Endothelial cell of umbilical vein (primary cell): ENCODE measurements around the gene LNPEP. TPM values are rescaled to one million over a fixed set of nuclear protein-coding genes. Genes with fewer than 3 reads are reported as not detected.

ENCODE experiments used
- BruUV-seq: library from RNA; stranded (reverse); fragments of 400-500 nt; replicated peaks from 2 replicates; lab custom pipeline; 2021; lab: Mats Ljungman, UMichigan
- CTCF ChIA-PET: fragments of 300-600, 350-600 bp; sonication (Branson Sonifier 250); formaldehyde crosslinking; loops from one replicate; lab custom pipeline; 2021; ENCODE audit warnings: antibody characterized with exemption, inconsistent platforms; lab: Charles Lee
- POLR2A ChIA-PET: fragments of 300-600, 350-600 bp; sonication (Branson Sonifier 250); formaldehyde crosslinking; loops from one replicate; lab custom pipeline; 2021; ENCODE audit warnings: antibody characterized with exemption, inconsistent platforms; lab: Charles Lee
- DNase-seq: peaks from one replicate; pipeline ENCODE4 v3.0.0-alpha.2; 2011; ENCODE audit warnings: low read depth, low spot score
- FAIRE-seq: peaks from 2 replicates; lab custom pipeline; 2011; peaks lifted over from hg19 to GRCh38; lab: Jason Lieb, UNC
- H2AFZ ChIP-seq: 2 replicates; pipeline ENCODE4 v1.6.0; 2012; ENCODE audit warnings: low read depth, low read length, control low read depth, inconsistent platforms
- H3K27ac ChIP-seq: 2 replicates; pipeline ENCODE4 v1.5.1; 2011; ENCODE audit warnings: low read depth, mild to moderate bottlenecking, control low read depth, low read length, moderate library complexity; ENCODE audit not compliant: insufficient read depth
- H3K27me3 ChIP-seq, 2 experiments: 2 replicates each; pipeline versions ENCODE4 v1.6.0 to v1.6.1; 2011; ENCODE audit warnings: low read length in 2 of 2, mixed read lengths in 1 of 2; ENCODE audit not compliant: control insufficient read depth in 2 of 2, insufficient read depth in 2 of 2
- H3K36me3 ChIP-seq, 2 experiments: 2 replicates in 1 of 2; 3 replicates in 1 of 2; pipeline ENCODE4 v1.5.1; 2011; ENCODE audit warnings: low read length in 2 of 2, mild to moderate bottlenecking in 1 of 2, moderate library complexity in 1 of 2; ENCODE audit not compliant: control insufficient read depth in 2 of 2, insufficient read depth in 2 of 2; ENCODE audit errors: extremely low read depth in 1 of 2
- H3K4me1 ChIP-seq: 3 replicates; pipeline ENCODE4 v1.5.1; 2011; ENCODE audit warnings: mild to moderate bottlenecking, low read length; ENCODE audit not compliant: control insufficient read depth, insufficient read depth; ENCODE audit errors: extremely low read depth
- H3K4me2 ChIP-seq: 2 replicates; pipeline ENCODE4 v1.6.1; 2011; ENCODE audit warnings: low read length, control low read depth, mixed read lengths; ENCODE audit not compliant: insufficient read depth
- H3K4me3 ChIP-seq, 3 experiments: fragments of 200-600 bp in 1 of 3; sonication (generic), shearing (Covaris generic) in 1 of 3; replicated peaks in 1 of 3; 2 replicates each; pipeline ENCODE4 v1.5.1; 2011 to 2016; ENCODE audit warnings: control low read depth in 3 of 3, low read length in 3 of 3, mild to moderate bottlenecking in 2 of 3, inconsistent platforms in 1 of 3, low read depth in 1 of 3, moderate library complexity in 1 of 3; ENCODE audit not compliant: insufficient read depth in 1 of 3
- H3K79me2 ChIP-seq: 2 replicates; pipeline ENCODE4 v1.6.0; 2012; ENCODE audit warnings: low read length, inconsistent platforms; ENCODE audit not compliant: control insufficient read depth, insufficient read depth
- H3K9ac ChIP-seq: replicated peaks from 2 replicates; pipeline ENCODE3; 2011; ENCODE audit warnings: low read length, control low read depth; ENCODE audit not compliant: insufficient read depth; ENCODE audit errors: extremely low read depth
- H3K9me1 ChIP-seq: replicated peaks from 3 replicates; pipeline ENCODE4 v1.6.0; 2011; ENCODE audit warnings: mild to moderate bottlenecking, low read length; ENCODE audit not compliant: control insufficient read depth, insufficient read depth; ENCODE audit errors: extremely low read depth
- H3K9me3 ChIP-seq: replicated peaks from 2 replicates; pipeline ENCODE4 v1.5.1; 2012; ENCODE audit warnings: low read length, inconsistent platforms; ENCODE audit not compliant: control insufficient read depth, insufficient read depth
- H4K20me1 ChIP-seq: replicated peaks from 2 replicates; pipeline ENCODE3; 2011; ENCODE audit warnings: mild to moderate bottlenecking, low read length; ENCODE audit not compliant: control insufficient read depth, insufficient read depth; ENCODE audit errors: extremely low read depth
- CTCF ChIP-seq, 2 donors: IDR thresholded peaks; 1 replicate in 1 of 2; 2 replicates in 1 of 2; pipeline ENCODE4 v1.5.1; 2011; ENCODE audit warnings: low read length in 2 of 2, mild to moderate bottlenecking in 2 of 2, moderate library complexity in 2 of 2, control low read depth in 1 of 2, inconsistent platforms in 1 of 2, low read depth in 1 of 2; ENCODE audit not compliant: insufficient read depth in 1 of 2; ENCODE audit errors: extremely low read depth in 1 of 2
- EZH2 ChIP-seq: IDR thresholded peaks from 2 replicates; pipeline ENCODE4 v1.6.1; 2012; ENCODE audit warnings: borderline replicate concordance, low read depth, mild to moderate bottlenecking, moderate library complexity, low read length, inconsistent platforms; ENCODE audit not compliant: severe bottlenecking
- FOS ChIP-seq: IDR thresholded peaks from 2 replicates; pipeline ENCODE4 v1.6.1; 2011; ENCODE audit warnings: mild to moderate bottlenecking, low read length, moderate library complexity, borderline replicate concordance; ENCODE audit not compliant: insufficient read depth
- GATA2 ChIP-seq: IDR thresholded peaks from 2 replicates; pipeline ENCODE4 v1.7.0; 2011; ENCODE audit warnings: low read depth, mild to moderate bottlenecking, moderate library complexity, mixed read lengths, low read length; ENCODE audit not compliant: insufficient read length, insufficient read depth
- JUN ChIP-seq: IDR thresholded peaks from 2 replicates; pipeline ENCODE4 v1.6.1; 2011; ENCODE audit warnings: borderline replicate concordance, low read depth; ENCODE audit not compliant: insufficient read length, insufficient read depth
- MAX ChIP-seq: IDR thresholded peaks from 2 replicates; pipeline ENCODE4 v1.6.1; 2011; ENCODE audit not compliant: insufficient read depth, insufficient read length
- MYC ChIP-seq: IDR thresholded peaks from one replicate; pipeline ENCODE4 v1.6.1; 2011; ENCODE audit warnings: mild to moderate bottlenecking, low read depth, low read length
- POLR2A ChIP-seq: IDR thresholded peaks from 2 replicates; pipeline ENCODE4 v1.6.1; 2012; ENCODE audit warnings: low read depth, mild to moderate bottlenecking, control low read depth, low read length
- POLR2AphosphoS5 ChIP-seq: IDR thresholded peaks from 2 replicates; pipeline ENCODE4 v1.6.1; 2012; ENCODE audit warnings: low read depth, mild to moderate bottlenecking, control low read depth, low read length, moderate library complexity; ENCODE audit not compliant: insufficient read depth
- dilution Hi-C: fragments of 300-500 bp; cut with MboI; formaldehyde crosslinking; loops from one replicate; pipeline ENCODE4 v1.15.0; 2019; ENCODE audit warnings: low sequenced_read_pairs; ENCODE audit not compliant: extremely low pct_ligation_motif_present
- intact Hi-C: fragments of 100-400 bp; cut with micrococcal nuclease; formaldehyde crosslinking; loops from one replicate; pipeline ENCODE4 v1.10.0; 2022
- polyA plus RNA-seq, 4 experiments: library from polyadenylated mRNA; depleted of rRNA in 3 of 4; stranded (reverse) in 3 of 4; unstranded in 1 of 4; fragments of >200 nt; gene quantifications; 2 replicates each; pipeline versions ENCODE4 v1.2.1 to v1.2.3, GENCODE V29; 2011 to 2012; ENCODE audit warnings: missing spikeins in 1 of 4
- total RNA-seq: library from RNA; stranded (reverse); gene quantifications from 2 replicates; pipeline ENCODE4 v1.2.3, GENCODE V29; 2021

The LNPEP gene
- total and polyA plus RNA-seq, 2 donors (not counting 3 experiments of a cell fraction or from before 2014, with no cell fraction given), result 7.0 to 23.5 TPM

GRCh38 chr5:96927008-96927407 lies 8.9 kb upstream of the LNPEP start:
- no peaks in the 10 kb centered on the region for H4K20me1 ChIP-seq
- no TSS peak for BruUV-seq
- H3K4me3 ChIP-seq, result no peak overlapping the region
- TF ChIP-seq POLR2A, result no peak
- no peak for TF ChIP-seq POLR2AphosphoS5
- no peak for TF ChIP-seq MAX
- TF ChIP-seq JUN, result no peak
- TF ChIP-seq MYC, result no peak
- TF ChIP-seq GATA2, result no peak
- TF ChIP-seq FOS, result no peak
- no peak for TF ChIP-seq CTCF (IDR thresholded peaks at IDR 0.05; ENCODE audit: extremely low read depth in 1 of 2, insufficient read depth in 1 of 2, low read depth in 1 of 2, low read length in 2 of 2)
- no peak for TF ChIP-seq EZH2
- H3K4me1 ChIP-seq, result no peaks in the 10 kb centered on the region
- no peak overlapping the region for H2AFZ ChIP-seq
- POLR2A ChIA-PET, result no interaction called here
- no peak overlapping the region for H3K4me2 ChIP-seq
- no peak for FAIRE-seq
- DNase-seq, result no peak
- no peaks in the 10 kb centered on the region for H3K9me1 ChIP-seq
- CTCF ChIA-PET, result no interaction called here
- H3K9me3 ChIP-seq, result no peaks in the 10 kb centered on the region
- H3K27me3 ChIP-seq, result no peaks in the 10 kb centered on the region
- H3K79me2 ChIP-seq, result no peaks in the 10 kb centered on the region
- no peaks in the 10 kb centered on the region for H3K36me3 ChIP-seq
- H3K9ac ChIP-seq, result no peak overlapping the region
- no peak overlapping the region for H3K27ac ChIP-seq
- dilution Hi-C loops, result no loop called here
- intact Hi-C loops, result no loop called here
